Lower leg skin (tissue), 4 donors: Measurements from ENCODE around the gene HACD1. TPM values are rescaled to one million over a fixed set of nuclear protein-coding genes. Genes with fewer than 3 reads are reported as not detected.
"Not testable (repeated sequence)": the region's sequence is repeated elsewhere in the genome, so short reads cannot be mapped to it uniquely, and the experiment has no call there.

Source experiments
- DNase-seq, 2 donors: peaks; one replicate each; pipeline ENCODE4 v3.0.0-alpha.2; 2019; ENCODE audit warnings: low spot score in 2 of 2
- H3K4me3 ChIP-seq: fragments of 200-600 bp; sonication (generic); 2 replicates; pipeline ENCODE4 v1.5.1; 2017; ENCODE audit warnings: mild to moderate bottlenecking, low read depth; ENCODE audit not compliant: poor library complexity, severe bottlenecking
- CTCF ChIP-seq, 3 donors: fragments of 450-650 bp; IDR thresholded peaks; one replicate each; pipeline ENCODE4 v1.5.1; 2016; ENCODE audit warnings: antibody characterized with exemption in 3 of 3, mild to moderate bottlenecking in 3 of 3, moderate library complexity in 2 of 3
- POLR2A ChIP-seq, 2 donors: fragments of 450-650 bp; IDR thresholded peaks; one replicate each; pipeline ENCODE4 v1.6.1; 2016 to 2017; ENCODE audit warnings: antibody characterized with exemption in 2 of 2, mild to moderate bottlenecking in 1 of 2, moderate library complexity in 1 of 2
- WGBS, 2 donors: methylation state at CpG; one replicate each; pipeline ENCODE4 v1.1.5; 2018; 5-methylcytosine and 5-hydroxymethylcytosine counted together
- intact Hi-C: fragments of 100-400 bp; cut with DNase I; formaldehyde crosslinking; loops from one replicate; pipeline ENCODE4 v1.15.0; 2023; ENCODE audit warnings: low total_unique reads
- total RNA-seq, 4 donors: library from RNA; depleted of rRNA; stranded (reverse); fragments of >200 nt; gene quantifications; one replicate each; pipeline ENCODE4 v1.1.0, GENCODE V29; 2016

The HACD1 gene
- total RNA-seq, 4 donors from 2014 or later, result 0.80 to 4.1 (median 2.7) TPM

- WGBS, 2 donors, result 59 to 77% methylated on average over 5 of the region's 5 CpGs
- no peak overlapping the region for H3K4me3 ChIP-seq
- intact Hi-C loops, result no loop called here
- no peak for DNase-seq
- TF ChIP-seq POLR2A (IDR thresholded peaks at IDR 0.05) (no peak), CTCF (IDR thresholded peaks at IDR 0.05) (no peak)
Measured at GRCh38 chr10:17637869-17638268, 20.7 kb upstream of the HACD1 start.

GRCh38 chr10:17633353-17633752 is 16.2 kb upstream of the HACD1 start:
- 90 to 94% methylated on average over 1 of the region's 1 CpG for WGBS, 2 donors
- intact Hi-C loops, result no loop called here
- TF ChIP-seq POLR2A (IDR thresholded peaks at IDR 0.05) (no peak), CTCF (IDR thresholded peaks at IDR 0.05) (no peak)
- DNase-seq, result no peak
- H3K4me3 ChIP-seq, result no peak overlapping the region

GRCh38 chr10:17632590-17632989 is 15.4 kb upstream of the HACD1 start:
- H3K4me3 ChIP-seq, DNase-seq, intact Hi-C loops: not testable (repeated sequence)
- 90 to 94% methylated on average over 8 of the region's 8 CpGs for WGBS, 2 donors

GRCh38 chr10:17626656-17627055 is 9.5 kb upstream of the HACD1 start:
- DNase-seq, result no peak
- intact Hi-C loops, result no loop called here
- WGBS, 2 donors, result 61 to 82% methylated on average over 1 of the region's 1 CpG
- no peak overlapping the region for H3K4me3 ChIP-seq
- no peak for TF ChIP-seq CTCF (IDR thresholded peaks at IDR 0.05)
- no peak for TF ChIP-seq POLR2A (IDR thresholded peaks at IDR 0.05)

- DNase-seq, result no peak
- intact Hi-C loops, result no loop called here
- WGBS, 2 donors, result 62 to 63% methylated on average over 3 of the region's 3 CpGs
- no peak overlapping the region for H3K4me3 ChIP-seq
- TF ChIP-seq POLR2A (IDR thresholded peaks at IDR 0.05) (no peak), CTCF (IDR thresholded peaks at IDR 0.05) (no peak)
Measured at GRCh38 chr10:17624996-17625395, 7.8 kb upstream of the HACD1 start.

GRCh38 chr10:17622061-17622460 is 4.9 kb upstream of the HACD1 start:
- TF ChIP-seq POLR2A (IDR thresholded peaks at IDR 0.05) (no peak), CTCF (IDR thresholded peaks at IDR 0.05) (no peak)
- intact Hi-C loops, result no loop called here
- DNase-seq, result no peak
- H3K4me3 ChIP-seq, result no peak overlapping the region
- WGBS, 2 donors, result 78 to 79% methylated on average over 8 of the region's 8 CpGs
